Stimulated activated naive CD4-positive, alpha-beta T cell (primary cell): ENCODE data around the gene KLHL21.
A peak's percentile ranks its signal among the peaks of the same experiment; 100 is the strongest.

Source experiments
- DNase-seq, 6 experiments: peaks; one replicate each; lab custom pipeline; 2025; lab: John Stamatoyannopoulos, UW

The KLHL21 gene

GRCh38 chr1:6624710-6625583 is 22.3 kb upstream of the KLHL21 start, which contains the start of gene THAP3:
Gene THAP3, plus strand, starts transcription at chr1:6624868. Its CDS starts 351 bp downstream, at chr1:6625219.
- DNase-seq = peak; percentile 79 to 90 (median 88)

GRCh38 chr1:6623269-6623965 is 20.7 kb upstream of the KLHL21 start:
- no peak for DNase-seq

DNA sequence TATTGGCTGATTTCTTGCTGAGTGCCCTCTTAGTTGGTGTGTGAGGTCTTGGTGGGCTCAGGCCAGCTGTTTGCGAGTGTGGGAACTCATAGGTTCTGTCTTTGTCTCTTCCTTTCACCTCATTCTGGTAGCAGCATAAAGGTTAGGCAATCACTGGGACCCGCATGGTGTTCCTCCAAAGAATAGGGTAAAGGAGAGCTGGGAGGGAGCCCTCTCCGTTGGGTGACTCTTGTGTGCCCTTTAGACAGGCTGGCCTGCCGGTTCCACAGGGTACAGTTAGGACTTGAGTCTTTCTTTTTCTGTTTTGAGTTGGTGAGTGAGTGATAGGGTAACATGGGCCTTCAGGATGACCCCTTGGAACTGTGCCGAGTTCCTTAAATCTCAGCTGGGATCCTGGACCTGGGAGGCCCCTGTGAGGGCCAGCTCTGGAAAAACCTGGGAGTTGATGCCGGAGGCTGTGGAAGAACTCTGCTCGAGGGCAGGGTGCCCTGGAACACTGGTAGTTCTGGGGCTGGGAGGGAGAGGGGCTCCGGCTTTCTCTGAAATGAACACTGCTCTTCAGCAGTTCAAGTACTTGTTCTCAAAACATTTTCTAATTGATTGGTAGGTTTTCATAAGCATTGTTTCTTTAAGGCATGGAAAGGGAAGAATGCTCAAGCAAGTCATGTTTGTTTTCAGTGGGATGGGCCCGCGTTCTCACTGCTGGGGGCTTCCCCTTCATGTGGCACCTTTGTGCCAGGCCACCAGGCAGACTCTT is 19.9 kb upstream of the KLHL21 start:
- no peak for DNase-seq

DNA sequence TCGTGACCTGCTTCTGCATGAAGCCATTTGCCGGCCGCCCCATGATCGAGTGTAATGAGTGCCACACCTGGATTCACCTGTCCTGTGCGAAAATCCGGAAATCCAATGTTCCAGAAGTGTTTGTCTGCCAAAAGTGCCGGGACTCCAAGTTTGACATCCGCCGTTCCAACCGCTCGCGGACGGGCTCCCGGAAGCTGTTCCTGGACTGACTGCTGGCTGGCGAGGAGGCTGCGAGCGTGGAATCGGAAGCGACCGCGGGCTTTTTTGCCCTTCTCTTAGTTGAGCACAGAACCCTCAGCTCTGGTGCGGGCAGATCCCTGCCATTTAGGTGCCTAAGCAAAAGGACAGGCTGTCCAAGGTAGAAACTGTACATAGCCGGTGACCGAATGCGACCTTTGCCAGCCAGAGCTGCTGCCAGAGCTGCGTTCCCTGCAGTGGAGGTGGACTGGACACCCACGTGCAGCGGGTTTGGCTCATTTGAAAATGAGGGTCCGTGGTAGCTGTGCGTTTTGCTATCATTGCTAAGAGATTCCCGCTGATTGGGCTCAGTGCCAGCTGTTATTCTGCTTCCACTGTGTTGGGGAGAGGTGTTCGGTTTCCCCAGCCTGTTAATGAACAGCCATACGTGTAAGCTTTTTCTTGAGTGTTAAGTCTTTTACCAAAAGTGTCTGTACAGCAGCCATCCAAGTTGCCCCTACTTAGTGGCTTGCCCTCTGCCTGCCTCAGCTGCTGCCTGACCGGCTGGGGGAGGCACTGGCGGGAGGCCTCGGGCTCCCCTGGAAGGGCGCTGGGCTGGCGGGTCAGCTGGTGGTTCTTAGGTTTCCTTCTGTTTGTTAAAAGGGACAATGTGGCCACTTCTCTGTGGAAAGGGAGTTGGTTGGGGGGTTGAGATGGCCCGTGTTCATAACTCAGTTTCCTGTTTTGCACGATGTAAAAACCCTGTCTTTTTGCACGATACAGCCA is 19.0 kb upstream of the KLHL21 start:
- DNase-seq = no peak

DNA sequence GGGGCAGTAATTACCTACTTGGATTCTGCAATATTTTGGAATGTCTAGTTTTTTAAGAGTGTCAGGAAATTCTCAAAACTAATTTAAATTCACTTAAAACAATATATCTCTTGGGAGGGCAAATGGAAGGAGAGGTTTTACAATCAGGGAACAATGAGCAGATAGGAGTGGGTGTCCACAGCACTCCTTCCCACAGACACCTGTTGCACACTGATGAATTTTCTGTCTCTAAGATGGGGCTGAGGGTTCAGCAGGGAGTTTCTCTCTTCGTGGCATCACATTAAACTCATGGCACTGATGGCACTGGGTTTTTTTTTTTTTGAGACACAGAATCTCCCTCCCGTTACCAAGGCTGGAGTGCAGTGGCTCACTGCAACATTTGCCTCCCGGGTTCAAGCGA is 16.4 kb upstream of the KLHL21 start:
- no peak for DNase-seq

- DNase-seq = peak in 3 of 6 experiments; percentile 17 to 40 (median 34)
Measured at GRCh38 chr1:6614929-6615785, 12.5 kb upstream of the KLHL21 start.

GRCh38 chr1:6614019-6614928 is 11.6 kb upstream of the KLHL21 start:
- peak in 5 of 6 experiments; percentile 18 to 66 (median 19) for DNase-seq

GRCh38 chr1:6613361-6614018 is 10.8 kb upstream of the KLHL21 start, which contains the start of gene PHF13:
Gene PHF13, plus strand, starts transcription at chr1:6613731. Its CDS starts 336 bp downstream, at chr1:6614067.
- DNase-seq = peak; percentile 96 to 99 (median 98)

DNA sequence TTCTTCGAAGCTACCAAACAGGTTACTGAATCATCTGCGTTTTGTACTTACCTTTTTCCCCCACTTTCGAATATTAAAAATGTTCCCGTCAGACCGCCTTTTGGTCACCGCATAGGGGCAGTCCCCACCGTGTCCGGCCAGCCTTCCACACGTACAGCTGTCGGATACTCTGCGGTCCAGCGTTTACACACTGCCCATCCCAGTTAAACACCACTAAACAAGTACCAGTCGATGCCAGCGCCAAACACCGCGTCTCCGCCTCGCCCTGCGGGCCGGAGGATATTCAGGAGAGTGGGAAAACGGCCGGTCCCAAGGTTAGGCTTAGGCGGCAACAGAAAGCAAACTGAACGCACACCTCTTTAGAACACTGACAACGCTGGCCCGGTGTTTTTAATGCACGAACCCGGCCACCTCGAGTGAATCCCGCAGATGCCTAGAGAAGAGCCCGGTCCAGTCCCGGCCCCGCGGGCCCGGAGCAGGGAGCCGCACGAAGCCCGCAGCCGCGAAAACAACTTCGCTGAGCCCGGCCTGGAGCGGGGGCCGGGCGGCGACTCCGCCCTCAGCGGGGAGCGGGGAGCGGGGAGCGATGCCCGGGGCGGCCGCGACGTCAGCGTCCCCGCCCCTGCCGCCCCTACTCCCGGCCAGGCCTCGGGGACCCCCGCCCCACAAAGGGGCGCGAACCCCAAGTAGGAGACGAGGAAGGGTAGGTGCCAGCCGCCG is 10.1 kb upstream of the KLHL21 start:
- DNase-seq = peak in 3 of 6 experiments; percentile 33 to 53 (median 50)

DNA sequence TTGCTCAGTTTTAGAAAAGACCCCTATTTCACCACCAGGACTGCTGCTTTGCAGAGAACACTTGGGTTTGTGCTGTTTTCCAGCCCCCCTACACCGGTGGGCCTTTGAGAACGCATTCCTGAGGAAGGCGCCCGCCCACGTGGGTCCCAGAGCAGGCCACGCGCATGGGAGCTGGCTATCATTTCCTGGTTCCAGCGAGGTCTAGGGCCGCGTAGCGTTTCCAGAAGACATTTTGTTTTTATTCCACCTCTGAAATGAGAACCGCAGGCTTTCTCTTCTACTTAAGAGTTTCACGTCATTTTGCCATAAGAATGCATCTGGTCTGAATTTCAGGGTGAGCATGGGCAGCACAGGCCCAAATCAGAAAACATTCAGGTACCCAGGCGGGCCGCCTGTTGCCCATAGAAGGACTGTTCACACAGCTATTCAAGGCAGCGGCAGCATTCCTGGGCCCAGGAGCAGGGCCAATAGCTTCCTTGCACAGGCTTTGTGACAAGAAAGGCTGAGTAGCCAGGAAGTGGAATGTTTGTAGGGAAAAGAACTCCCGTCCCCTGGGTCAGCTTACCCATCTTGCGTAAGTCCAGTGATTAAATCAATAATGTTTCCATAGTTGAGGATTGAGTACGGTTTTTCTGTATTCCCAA is 1.4 kb upstream of the KLHL21 start:
- peak in 1 of 6 experiments; percentile 21 for DNase-seq

GRCh38 chr1:6603238-6603914 is 707 bp upstream of the KLHL21 start:
- DNase-seq = peak; percentile 41 to 84 (median 74)

DNA sequence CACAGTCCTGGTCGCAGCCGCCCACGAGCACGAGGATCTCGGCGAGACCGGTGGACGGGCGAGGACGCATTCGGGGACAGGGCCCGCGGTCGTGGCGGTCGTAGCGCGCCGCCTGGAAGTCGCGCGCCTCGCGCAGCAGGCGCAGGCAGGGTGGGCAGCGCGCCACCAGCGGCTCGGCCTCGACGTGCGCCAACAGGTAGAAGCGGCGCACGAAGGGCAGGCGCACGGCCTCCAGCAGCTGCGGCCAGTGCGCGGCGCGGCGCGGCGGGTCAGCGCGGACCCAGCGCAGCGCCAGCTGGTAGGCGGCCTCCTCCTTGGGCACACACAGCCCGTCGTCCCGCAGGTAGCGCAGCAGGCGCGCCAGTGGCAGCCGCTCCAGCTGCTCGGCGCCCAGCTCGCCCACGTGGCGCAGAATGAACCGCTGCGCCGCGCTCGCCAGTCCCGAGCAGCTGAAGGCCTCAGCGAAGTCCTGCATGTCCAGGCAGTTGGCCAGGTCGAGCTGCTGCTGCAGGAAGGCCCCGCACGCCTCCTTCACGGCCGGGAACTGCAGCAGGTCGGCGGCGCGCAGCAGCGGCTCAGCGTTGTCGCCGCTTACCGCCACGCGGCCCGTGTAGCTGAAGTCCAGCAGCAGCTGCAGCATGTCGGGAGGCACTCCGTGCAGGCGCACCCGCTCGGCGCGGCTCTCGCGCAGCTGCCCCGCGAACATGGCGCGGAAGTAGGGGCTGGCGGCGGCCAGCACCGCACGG is 573 bp downstream of the KLHL21 start:
- peak in 3 of 6 experiments; percentile 29 to 38 (median 32) for DNase-seq

DNA sequence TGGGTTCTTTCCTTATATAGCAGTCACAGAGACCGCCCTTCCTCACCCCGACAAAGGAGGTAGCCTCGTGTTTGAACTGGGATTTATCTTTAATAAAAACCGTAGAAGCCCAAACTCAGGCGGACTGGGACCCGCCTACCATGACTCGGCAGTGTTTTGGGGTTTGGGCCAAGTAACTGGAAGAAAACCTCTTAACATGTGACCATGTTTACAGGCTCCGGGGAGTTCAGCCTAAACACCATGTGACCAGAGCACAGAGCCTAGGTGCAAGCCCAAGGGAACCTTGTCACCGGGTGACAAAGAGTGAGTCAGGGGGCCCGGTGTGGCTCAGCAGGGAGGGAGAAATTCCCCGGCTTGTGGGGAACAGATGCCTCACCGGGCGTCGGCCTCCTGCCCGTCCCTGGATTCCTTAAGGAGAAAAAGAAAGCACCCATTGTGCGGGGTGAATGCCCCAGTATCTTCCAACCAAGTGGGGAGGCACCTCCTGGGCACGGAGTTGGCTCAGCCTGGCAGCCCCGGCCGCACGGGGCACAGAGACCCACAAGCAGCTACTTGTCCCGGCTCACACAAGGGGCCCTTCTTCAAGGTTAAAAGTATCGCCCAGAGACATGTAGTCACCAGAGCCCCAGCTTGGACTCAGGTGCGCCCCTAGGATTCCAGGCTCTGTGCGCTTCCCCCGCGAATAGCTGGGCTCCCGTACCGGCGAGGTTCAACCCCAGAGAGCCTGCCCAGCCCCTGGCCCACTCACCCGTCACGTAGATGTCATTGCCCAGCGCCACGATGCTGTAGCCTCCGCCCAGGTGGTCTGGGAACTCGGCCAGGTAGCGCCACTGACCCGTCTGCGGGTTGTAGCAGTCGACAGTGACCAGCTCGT is 1.4 kb downstream of the KLHL21 start:
- DNase-seq = peak; percentile 22 to 62 (median 52)

GRCh38 chr1:6600410-6601048 is 2.1 kb downstream of the KLHL21 start:
- DNase-seq = no peak
